Cardiac septum (tissue), 1 donor: ENCODE results near the gene LY6G5C. TPM values are rescaled to one million over a fixed set of nuclear protein-coding genes. Genes with fewer than 3 reads are reported as not detected.

Experiments
- DNase-seq: peaks from one replicate; pipeline ENCODE4 v3.0.0-alpha.2; 2020; ENCODE audit warnings: low spot score
- intact Hi-C: fragments of 100-400 bp; cut with DNase I; formaldehyde crosslinking; loops from one replicate; pipeline ENCODE4 v1.14.0; 2022
- total RNA-seq: library from RNA; stranded (reverse); fragmentation: NEBNext Ultra II Directional; extraction: Animal tissue kit (Norgen Biotek cat#: 25700); gene quantifications from one replicate; pipeline ENCODE4 v1.2.1, GENCODE V29; 2021
- donor health status: DM: no; HTN: no; CAD: no.

Gene LY6G5C
- total RNA-seq, 1 donor from 2014 or later: 2.9 TPM

GRCh38 chr6:31665501-31666336 lies 15.1 kb downstream of the LY6G5C start, which contains the start of gene CSNK2B:
CSNK2B (plus strand) TSS chr6:31666080; CDS start chr6:31666832, 752 bp downstream.
- intact Hi-C loops: loop anchor here (1.0 to 2.0 kb wide), 2 partner anchors 13 to 45 kb away; partner anchors contain the start of genes BAG6 and PRRC2A
- DNase-seq: peak; percentile 100

- intact Hi-C loops: loop anchor here (1.0 to 2.0 kb wide), 2 partner anchors 13 to 44 kb away; partner anchors contain the start of genes BAG6 and PRRC2A
These were observed 15.9 kb downstream of the LY6G5C start, which contains the start of gene GPANK1 for GRCh38 chr6:31664790-31665500. GPANK1 (minus strand) TSS chr6:31664997; CDS start chr6:31664478, 519 bp downstream.

GRCh38 chr6:31663961-31664789 lies 16.7 kb downstream of the LY6G5C start:
- DNase-seq: no peak
- intact Hi-C loops: loop anchor here (2.0 kb wide), 1 partner anchor 43 kb away; the partner anchor contains the start of gene PRRC2A

More at GRCh38 chr6:31664790-31665500, 15.9 kb downstream of the LY6G5C start, which contains the start of gene GPANK1:
- DNase-seq: peak; percentile 96

GRCh38 chr6:31663126-31663960 lies 17.5 kb downstream of the LY6G5C start:
- intact Hi-C loops: no loop called here
- no peak for DNase-seq

GRCh38 chr6:31662124-31662723 lies 18.6 kb downstream of the LY6G5C start:
- no peak for DNase-seq
- intact Hi-C loops: no loop called here

GRCh38 chr6:31661262-31662123 lies 19.4 kb downstream of the LY6G5C start:
- intact Hi-C loops: no loop called here
- DNase-seq: no peak

GRCh38 chr6:31660381-31661261 lies 20.2 kb downstream of the LY6G5C start, which contains the start of gene C6orf47:
C6orf47 (minus strand) TSS chr6:31660778; CDS start chr6:31659947, 831 bp downstream.
- intact Hi-C loops: no loop called here
- peak; percentile 94 for DNase-seq

GRCh38 chr6:31659649-31660380 lies 21.1 kb downstream of the LY6G5C start:
- DNase-seq: no peak
- intact Hi-C loops: no loop called here

- DNase-seq: no peak
- intact Hi-C loops: no loop called here
These were observed 21.8 kb downstream of the LY6G5C start for GRCh38 chr6:31658983-31659648.

- intact Hi-C loops: no loop called here
- no peak for DNase-seq
These were observed 22.6 kb downstream of the LY6G5C start for GRCh38 chr6:31658158-31658688.

- intact Hi-C loops: no loop called here
- DNase-seq: no peak
These were observed 23.3 kb downstream of the LY6G5C start for GRCh38 chr6:31657406-31658157.

- intact Hi-C loops: no loop called here
- no peak for DNase-seq
These were observed 25.3 kb downstream of the LY6G5C start, which contains the start of gene APOM for GRCh38 chr6:31655349-31656237. APOM (plus strand) TSS chr6:31655894; CDS start chr6:31655967, 73 bp downstream.
